ENCODE results near the gene FKBP2.
A peak's percentile ranks its signal among the peaks of the same experiment; 100 is the strongest.
"Not testable (repeated sequence)": the region's sequence is repeated elsewhere in the genome, so short reads cannot be mapped to it uniquely, and the experiment has no call there.

The FKBP2 gene

GRCh38 chr11:64234647-64235379, 6.1 kb upstream of the FKBP2 start:
- no peak for DNase-seq (ENCODE audit: low read depth)

- DNase-seq (ENCODE audit: low read depth), result no peak
Observed at GRCh38 chr11:64235437-64236161, 5.3 kb upstream of the FKBP2 start.

- no peak for DNase-seq (ENCODE audit: low read depth)
Observed at GRCh38 chr11:64237484-64237951, 3.4 kb upstream of the FKBP2 start.

DNA sequence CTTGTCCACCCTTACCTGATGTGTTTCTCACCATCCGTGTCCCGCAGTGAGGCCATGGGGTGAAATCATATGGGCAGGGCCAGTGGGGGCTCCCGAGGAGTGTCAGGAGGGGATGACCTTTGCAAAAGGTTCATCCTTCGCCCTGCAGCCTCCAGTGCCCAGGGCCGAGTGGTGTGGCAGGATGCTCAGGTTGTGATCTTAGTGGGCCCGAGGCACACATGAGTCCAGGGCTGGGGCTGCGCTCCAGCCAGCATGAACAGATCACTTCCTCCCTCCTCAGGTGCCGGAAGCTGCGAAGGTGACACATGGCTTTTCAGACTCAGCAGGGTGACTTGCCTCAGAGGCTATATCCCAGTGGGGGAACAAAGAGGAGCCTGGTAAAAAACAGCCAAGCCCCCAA, 2.8 kb upstream of the FKBP2 start:
- DNase-seq (ENCODE audit: low read depth), result no peak

DNA sequence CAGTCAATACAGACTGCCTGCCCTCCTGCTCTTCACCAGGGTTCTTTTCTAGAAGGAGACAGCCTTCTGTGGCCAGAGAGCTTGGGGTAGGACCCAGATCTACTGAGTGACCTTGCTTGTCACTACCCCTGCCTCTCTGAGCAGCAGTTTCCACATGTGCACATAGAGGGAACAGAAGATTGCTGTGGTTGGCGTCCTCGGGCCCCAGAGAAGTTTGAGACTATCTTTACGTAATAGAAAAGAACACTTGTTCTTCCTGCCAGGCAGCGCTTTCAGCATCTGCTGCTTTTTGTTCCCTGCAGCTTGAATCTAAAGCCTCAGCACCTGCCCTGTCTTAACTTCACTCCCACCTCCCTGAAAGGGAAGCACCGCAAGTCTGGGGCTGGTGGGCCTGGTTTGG, 1.9 kb upstream of the FKBP2 start:
- DNase-seq (ENCODE audit: low read depth), result no peak

DNA sequence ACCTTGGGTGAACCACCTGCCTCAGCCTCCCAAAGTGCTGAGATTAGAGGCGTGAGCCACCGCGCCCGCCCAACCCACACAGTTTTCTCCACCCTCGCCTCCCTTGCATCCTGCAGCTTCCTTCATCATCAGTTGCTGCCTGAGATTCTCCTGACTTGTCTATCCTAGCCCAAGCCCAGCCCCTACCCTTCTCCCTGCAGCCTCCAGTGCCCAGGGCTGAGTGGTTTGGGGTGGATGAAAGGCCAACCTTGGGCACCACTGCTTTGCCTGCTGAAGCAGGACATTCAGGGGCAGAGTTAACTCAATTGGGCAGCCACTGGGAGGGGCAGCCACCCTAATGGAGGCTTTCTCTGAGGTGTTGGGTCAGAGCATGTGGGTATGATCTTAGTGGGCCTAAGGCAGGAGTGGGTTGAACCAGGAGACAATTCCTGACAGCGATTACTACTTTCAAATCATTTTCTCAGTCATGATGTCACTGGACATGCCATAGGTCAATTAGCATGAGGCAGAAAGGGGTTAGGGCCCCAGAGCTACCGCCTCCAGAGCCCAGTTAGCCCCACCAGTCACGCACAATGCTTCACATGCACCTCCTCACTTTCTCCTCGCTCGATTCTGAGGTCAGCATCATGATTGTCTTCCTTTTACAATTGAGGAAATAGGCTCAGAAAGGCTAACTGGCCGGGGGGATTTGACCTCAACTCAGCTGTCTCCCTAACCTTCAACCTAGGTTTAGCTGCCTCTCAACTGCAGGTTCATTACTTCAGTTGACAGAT, 1.0 kb upstream of the FKBP2 start:
- DNase-seq (ENCODE audit: low read depth), result no peak

DNA sequence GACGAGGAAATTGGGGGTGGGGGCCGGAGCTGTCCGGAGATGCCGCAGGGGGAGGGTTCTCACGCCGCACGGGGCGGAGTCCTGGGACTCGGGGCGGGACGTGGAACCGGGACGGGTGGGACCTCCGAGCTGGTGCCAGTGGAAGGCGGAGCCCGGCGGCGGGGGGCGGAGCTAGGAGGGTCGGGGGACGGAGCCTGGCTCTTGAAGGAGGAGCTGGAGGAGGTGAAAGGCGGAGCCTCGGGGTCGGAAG, 271 bp downstream of the FKBP2 start:
- DNase-seq (ENCODE audit: low read depth), result no peak

GRCh38 chr11:64241491-64242374, 838 bp downstream of the FKBP2 start:
- peak; percentile 99 for DNase-seq (ENCODE audit: low read depth)

- no peak for DNase-seq (ENCODE audit: low read depth)
Observed at GRCh38 chr11:64243236-64243854, 2.5 kb downstream of the FKBP2 start.

DNA sequence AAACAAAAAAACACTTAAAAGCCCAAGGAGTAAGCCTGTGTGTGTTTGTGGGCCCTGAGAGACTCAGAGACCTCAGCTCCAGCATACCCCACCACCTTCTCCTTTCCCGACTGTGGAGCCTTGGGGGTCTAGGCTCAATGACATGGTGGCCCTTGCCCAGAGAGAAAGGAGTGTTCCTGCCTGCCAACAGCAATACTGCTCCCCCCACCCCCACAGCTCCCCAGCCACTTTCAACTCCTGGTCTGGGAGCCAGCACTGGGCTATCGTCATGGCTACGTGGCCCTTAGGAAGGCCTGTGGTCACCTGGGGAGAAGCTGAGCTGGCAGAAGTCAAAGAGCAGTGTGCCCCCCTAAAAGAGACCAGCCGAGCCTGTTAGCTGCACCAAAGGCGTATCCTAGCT, 3.2 kb downstream of the FKBP2 start:
- no peak for DNase-seq (ENCODE audit: low read depth)

DNA sequence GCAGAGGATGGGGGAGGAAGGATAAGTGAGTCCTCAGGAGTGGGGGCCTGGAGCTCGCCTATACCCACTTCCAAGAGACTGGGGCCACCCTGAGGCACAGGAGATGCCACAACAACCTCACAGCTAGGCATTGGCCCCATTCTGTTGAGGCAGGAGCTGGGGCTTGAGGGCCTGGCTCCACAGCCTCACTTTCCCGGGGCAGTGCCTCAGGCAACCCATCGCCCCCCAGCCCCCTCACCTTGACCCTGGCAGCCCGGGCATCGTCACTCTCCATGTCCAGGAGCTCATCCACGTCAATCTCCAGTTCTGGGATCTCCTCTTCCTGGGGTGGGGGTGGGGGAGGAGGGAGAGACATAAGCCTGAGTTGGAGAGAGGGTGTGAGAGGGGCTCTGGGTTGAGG, 4.1 kb downstream of the FKBP2 start:
- DNase-seq (ENCODE audit: low read depth), result no peak

GRCh38 chr11:64245401-64245796, 4.5 kb downstream of the FKBP2 start:
- DNase-seq (ENCODE audit: low read depth), result no peak

DNA sequence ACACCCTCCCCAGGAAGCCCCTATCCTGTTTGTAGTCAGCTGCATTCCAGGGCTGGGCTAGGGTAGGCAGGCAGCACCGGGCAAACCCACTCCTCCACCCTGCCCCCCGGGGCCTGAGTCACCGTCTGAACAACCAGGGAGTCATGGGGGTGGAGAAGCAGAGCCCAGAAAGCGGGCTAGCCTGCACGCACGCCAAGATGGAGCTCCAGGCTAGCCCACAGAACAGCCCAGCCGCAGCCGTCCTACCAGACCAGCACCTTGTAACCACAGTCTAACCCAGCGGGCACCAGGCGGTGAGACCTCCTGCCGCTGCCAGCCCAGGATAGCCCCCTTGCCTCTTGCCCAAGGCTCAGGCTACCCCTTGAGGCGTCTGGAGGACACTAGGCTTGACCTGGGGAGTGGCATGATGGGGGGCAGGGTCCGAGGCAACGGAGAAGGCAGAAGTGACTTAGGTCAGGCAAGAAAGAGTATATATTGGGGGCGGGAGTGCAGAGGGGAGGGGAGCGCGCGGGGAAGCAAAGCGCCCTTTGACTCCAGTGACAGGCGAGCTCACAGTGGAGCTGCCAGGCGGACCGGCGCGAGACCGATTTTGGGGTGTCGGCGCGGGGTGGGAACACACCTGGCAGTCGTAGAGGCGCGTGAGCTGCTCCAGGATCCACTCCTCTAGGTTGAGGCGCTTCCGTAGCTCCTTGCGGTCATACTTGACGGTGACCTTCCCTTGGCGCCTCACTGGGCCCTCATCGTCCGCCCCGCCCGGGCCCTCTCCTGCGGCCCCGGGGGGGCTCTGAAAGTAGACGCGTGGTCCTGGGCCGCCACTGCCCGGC, 5.1 kb downstream of the FKBP2 start:
- DNase-seq (ENCODE audit: low read depth), result peak; percentile 44

DNA sequence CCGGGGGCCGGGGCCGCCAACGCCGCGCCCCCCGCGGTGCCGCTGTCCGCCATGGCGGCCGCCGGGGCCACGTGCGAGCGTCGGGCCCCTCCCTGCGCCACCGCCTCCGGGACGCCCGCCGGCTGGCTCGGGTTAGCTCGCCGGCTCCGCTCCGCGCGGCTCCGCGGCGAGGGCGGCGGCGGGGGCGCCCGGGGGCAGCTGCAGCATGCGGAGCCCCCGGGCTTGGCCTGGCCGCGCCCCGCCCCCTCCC, 5.7 kb downstream of the FKBP2 start:
- DNase-seq (ENCODE audit: low read depth), result not testable (repeated sequence)

DNA sequence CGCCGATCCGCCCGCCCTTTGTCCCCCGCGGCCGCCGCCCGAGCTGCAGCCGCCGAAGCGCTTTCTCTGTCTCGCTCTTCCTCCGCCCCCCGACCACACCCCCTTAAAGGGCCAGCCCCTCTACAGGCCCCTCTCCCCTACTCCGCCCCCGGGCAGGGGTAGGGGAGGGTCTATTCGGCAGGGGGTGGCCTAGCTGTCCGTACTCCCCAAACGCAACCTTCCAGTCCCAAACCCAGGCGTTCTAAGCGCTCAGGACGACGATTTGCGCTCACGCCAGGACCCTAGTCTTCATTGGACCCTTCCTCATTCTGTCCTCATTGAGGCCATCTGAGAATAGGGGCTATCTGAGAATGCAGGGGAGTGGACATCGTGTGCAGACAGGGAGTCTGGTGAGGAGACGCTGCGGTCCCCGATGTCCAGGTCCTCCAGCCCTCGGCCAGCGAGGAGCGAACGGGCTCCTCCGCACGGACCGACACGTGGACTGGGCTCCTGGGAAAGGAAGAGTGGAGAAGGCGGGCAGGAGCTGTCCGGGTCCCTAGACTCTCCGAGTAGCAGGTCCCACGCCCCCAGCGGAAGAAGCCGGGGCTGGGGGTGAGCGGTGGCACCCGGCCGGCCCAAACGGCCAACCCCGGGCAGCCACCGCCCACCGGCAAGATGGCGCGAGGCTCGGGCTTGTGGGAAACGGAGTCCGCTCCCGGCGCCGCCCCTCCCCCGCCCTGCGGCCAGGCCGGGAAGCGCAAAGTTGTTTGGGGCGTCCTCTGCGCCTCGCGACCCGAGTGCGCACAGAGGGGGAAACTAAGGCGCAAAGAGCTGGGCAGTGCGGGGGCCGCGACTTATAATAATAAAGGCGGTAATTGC, 6.2 kb downstream of the FKBP2 start, which contains the start of gene PPP1R14B:
PPP1R14B (minus strand) TSS at position 73 of the 858 bp plus-strand sequence. CDS start 270 bp downstream, outside the sequence.
- DNase-seq (ENCODE audit: low read depth), result peak; percentile 54

- DNase-seq (ENCODE audit: low read depth), result no peak
Observed at GRCh38 chr11:64247729-64248531, 7.0 kb downstream of the FKBP2 start.

DNA sequence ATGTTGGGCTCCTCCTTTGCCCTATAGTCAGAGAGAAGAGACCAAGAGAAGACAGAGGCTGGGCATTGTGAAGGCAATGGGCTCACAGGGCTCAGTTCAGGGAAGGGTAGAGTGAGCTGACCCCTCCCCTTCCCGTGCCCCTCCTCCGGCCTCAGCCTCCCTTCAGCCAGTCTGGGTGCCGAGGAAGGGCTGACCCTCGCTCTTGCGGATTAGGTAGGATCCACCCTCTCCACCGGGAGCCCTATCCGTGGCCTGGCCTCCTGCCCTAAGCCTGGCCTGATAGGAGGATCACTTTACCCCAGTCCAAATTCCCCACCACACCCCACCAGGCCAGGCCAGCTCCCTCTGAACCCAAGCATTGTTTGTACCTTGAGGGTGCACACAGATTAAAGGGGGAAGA, 7.7 kb downstream of the FKBP2 start:
- no peak for DNase-seq (ENCODE audit: low read depth)

GRCh38 chr11:64249038-64249437, 8.1 kb downstream of the FKBP2 start:
- no peak for DNase-seq (ENCODE audit: low read depth)

Measured in stimulated activated CD8-positive, alpha-beta memory T cell treated with anti-CD3 and anti-CD28 coated beads, Interleukin-15, amount 100 ng/mL, for 1 hour (primary cell).